Upper lobe of right lung (tissue), 1 donor: Measurements from ENCODE around the gene EPOP. TPM values are rescaled to one million over a fixed set of nuclear protein-coding genes. Genes with fewer than 3 reads are reported as not detected.

ENCODE experiments used
- ATAC-seq: fragments of 200-7000 bp; cut with Tn5 transposase; one replicate; pipeline ENCODE4 v1.9.1; 2020; ENCODE audit warnings: mild to moderate bottlenecking, moderate library complexity
- DNase-seq: peaks from one replicate; pipeline ENCODE4 v3.0.0-alpha.2; 2020
- H3K27ac ChIP-seq: fragments of 200-600 bp; one replicate; pipeline ENCODE4 v1.8.0; 2022
- H3K27me3 ChIP-seq: fragments of 200-600 bp; one replicate; pipeline ENCODE4 v1.8.0; 2022; ENCODE audit warnings: mild to moderate bottlenecking
- H3K36me3 ChIP-seq: fragments of 200-600 bp; one replicate; pipeline ENCODE4 v1.8.0; 2022
- H3K4me1 ChIP-seq: fragments of 200-600 bp; one replicate; pipeline ENCODE4 v1.8.0; 2022
- H3K4me3 ChIP-seq: fragments of 200-600 bp; one replicate; pipeline ENCODE4 v1.8.0; 2022; ENCODE audit warnings: mild to moderate bottlenecking
- H3K9me3 ChIP-seq: fragments of 200-600 bp; one replicate; pipeline ENCODE4 v1.8.0; 2022
- intact Hi-C: fragments of 100-400 bp; cut with DNase I; formaldehyde crosslinking; loops from one replicate; pipeline ENCODE4 v1.11.0; 2022
- total RNA-seq: library from RNA; stranded (reverse); fragmentation: NEBNext Ultra II Directional; extraction: Animal tissue kit (Norgen Biotek cat#: 25700); gene quantifications from one replicate; pipeline ENCODE4 v1.2.1, GENCODE V29; 2021
- TF ChIP-seq, protein P1 (sequence below): fragments of 200-600 bp; IDR thresholded peaks from one replicate; pipeline ENCODE4 v1.8.0; 2022; ENCODE audit warnings: antibody characterized with exemption
- donor health status: DM: no; HTN: yes; CAD: no; lungs with severe emphysema.

The EPOP gene
- total RNA-seq, 1 donor from 2014 or later = 2.1 TPM

DNA sequence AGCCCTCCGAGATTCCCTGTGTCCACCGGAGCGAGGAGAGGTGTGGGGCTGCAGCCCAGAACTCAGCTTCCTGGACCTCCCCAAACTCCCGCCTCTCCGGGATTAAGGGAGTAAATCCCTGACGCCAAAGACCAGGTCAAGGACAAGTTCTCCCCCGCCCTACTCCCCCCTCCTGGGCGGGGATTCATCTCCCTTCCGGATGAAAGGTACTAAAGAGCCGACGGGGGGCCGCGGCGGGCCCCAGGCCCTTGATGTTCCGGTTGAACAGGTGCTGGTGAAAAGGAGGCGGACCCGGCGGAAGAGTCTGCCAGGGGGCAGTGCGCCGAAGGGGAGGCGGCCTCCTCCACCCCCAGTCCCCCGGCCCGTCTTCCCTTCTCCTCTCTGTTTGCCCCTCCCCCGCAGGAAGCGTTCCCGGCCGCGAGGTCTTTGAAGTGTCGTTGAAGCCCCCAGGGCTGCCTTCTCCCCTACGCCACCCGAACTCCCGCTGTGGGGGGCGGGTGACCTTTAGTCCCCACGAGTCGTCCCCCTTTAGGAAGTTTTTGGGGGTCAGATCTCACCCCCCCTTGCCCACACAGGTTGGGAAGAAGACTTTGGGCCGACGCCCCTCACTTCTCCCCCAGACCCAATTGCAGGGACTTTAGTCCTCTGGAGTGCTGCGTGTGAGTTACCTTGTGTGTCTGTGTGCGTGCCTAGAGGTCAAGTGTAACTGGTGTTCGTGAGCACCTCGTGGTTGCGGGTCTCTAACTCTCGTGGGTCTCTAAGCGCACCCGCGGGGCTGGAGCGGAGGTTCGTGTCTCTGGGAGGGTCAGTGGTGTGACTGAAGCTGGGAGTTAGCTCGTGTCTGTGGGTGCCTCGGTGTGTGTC, 29.2 kb upstream of the EPOP start:
- H3K4me3 ChIP-seq = peak overlapping the region; percentile 97
- DNase-seq (peak; percentile 96), ATAC-seq (peak; percentile 63)
- intact Hi-C loops = no loop called here
- no peaks in the 10 kb centered on the region for H3K9me3 ChIP-seq
- H3K36me3 ChIP-seq = peaks cover 4% of the 10 kb centered on the region
- no peaks in the 10 kb centered on the region for H3K27me3 ChIP-seq
- TF ChIP-seq, protein P1, sequence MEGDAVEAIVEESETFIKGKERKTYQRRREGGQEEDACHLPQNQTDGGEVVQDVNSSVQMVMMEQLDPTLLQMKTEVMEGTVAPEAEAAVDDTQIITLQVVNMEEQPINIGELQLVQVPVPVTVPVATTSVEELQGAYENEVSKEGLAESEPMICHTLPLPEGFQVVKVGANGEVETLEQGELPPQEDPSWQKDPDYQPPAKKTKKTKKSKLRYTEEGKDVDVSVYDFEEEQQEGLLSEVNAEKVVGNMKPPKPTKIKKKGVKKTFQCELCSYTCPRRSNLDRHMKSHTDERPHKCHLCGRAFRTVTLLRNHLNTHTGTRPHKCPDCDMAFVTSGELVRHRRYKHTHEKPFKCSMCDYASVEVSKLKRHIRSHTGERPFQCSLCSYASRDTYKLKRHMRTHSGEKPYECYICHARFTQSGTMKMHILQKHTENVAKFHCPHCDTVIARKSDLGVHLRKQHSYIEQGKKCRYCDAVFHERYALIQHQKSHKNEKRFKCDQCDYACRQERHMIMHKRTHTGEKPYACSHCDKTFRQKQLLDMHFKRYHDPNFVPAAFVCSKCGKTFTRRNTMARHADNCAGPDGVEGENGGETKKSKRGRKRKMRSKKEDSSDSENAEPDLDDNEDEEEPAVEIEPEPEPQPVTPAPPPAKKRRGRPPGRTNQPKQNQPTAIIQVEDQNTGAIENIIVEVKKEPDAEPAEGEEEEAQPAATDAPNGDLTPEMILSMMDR = no peak
- H3K27ac ChIP-seq = peak overlapping the region; percentile 98
- peaks cover 39% of the 10 kb centered on the region for H3K4me1 ChIP-seq

DNA sequence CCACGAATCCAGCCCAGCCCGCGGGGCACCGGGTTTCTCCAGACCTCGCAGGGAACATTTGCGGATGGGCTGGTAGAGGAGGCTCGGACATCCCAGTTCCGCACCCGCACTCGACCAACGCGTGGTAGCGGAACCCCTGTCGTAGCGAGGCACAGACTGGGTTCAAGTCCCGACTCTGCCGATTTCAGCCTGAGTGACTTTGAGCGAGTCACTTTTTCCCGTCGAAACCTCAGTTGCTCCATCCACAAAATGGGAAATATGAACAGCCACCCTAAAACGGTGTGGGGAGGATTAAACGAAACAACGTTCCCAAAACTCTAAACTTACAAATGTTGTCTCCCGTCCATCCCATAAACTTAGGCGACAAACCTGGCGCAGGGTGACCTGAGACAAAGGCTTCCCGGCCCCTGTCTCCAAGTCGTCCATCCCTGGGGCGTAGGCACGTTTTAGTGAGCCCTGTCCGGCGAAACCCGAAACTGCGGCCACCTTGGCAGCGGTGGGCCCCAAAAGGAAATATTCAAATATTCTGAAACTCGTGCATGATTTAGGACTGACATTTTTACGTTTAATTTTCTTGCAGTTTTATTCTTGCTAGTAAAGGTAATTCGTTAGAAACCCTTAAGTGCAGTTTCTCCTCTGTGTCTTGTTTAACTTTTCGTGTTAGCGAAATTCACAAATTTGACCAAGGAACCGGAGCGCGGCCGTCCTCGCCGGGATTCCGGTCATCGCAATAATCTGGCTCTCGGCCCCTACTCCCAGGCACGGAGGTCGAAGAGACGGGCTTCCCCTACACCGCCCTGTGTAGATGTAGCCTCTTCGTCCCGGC, 28.4 kb upstream of the EPOP start:
- Histone ChIP-seq H3K9me3 (no peaks in the 10 kb centered on the region), H3K27me3 (no peaks in the 10 kb centered on the region), H3K36me3 (no peaks in the 10 kb centered on the region), H3K4me1 (peaks cover 39% of the 10 kb centered on the region), H3K27ac (peak overlapping the region; percentile 98), H3K4me3 (peak overlapping the region; percentile 97)
- intact Hi-C loops = no loop called here
- TF ChIP-seq, protein P1 = no peak
- ATAC-seq = no peak
- peak; percentile 71 for DNase-seq

DNA sequence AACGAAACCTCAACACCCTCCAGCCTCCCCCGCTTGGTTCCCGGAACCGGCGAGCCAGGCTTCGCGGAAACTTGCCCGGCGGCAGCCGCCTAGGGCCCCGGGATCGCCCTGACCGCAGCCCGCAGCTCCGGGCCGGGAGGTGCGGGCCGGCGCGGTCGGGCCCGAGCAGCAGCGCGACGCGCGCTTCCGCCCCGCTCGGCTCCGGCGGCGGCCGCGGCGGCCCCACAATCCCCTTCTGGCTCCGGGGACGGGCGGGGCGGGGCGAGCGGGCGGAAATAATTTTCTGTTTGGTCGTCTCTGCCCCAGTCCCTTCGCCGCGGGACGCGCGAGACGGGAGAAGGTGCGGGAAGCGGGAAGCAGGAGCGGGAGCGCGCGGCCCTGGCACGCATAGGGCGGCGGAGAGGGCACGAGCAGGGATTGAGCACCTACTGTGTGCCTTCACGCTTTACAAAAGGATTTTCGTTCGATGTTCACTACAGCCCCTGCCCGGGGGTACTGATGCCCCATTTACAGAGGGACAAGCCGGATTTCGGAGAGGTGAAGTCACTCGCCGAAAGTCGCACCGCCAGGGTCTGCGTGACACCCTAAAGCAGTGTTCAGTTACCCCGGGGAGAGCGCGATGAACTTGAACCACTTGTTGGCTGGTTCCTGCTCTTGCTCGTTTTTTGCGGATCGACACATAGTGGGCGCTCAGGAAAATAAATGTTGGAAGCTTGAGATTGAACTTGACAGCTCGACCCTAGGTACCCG, 27.6 kb upstream of the EPOP start:
- ATAC-seq (peak; percentile 73), DNase-seq (peak; percentile 95)
- intact Hi-C loops = no loop called here
- Histone ChIP-seq H3K4me3 (peak overlapping the region; percentile 97), H3K36me3 (no peaks in the 10 kb centered on the region), H3K27ac (peak overlapping the region; percentile 98), H3K4me1 (peaks cover 33% of the 10 kb centered on the region), H3K9me3 (no peaks in the 10 kb centered on the region), H3K27me3 (no peaks in the 10 kb centered on the region)
- TF ChIP-seq, protein P1 = no peak

- Histone ChIP-seq H3K4me3 (peak overlapping the region; percentile 97), H3K4me1 (peaks cover 26% of the 10 kb centered on the region), H3K27me3 (no peaks in the 10 kb centered on the region), H3K27ac (peak overlapping the region; percentile 98), H3K9me3 (no peaks in the 10 kb centered on the region), H3K36me3 (no peaks in the 10 kb centered on the region)
- TF ChIP-seq, protein P1 = no peak
- intact Hi-C loops = no loop called here
- ATAC-seq (peak; percentile 18), DNase-seq (no peak)
Measured at GRCh38 chr17:38701504-38702165, 26.9 kb upstream of the EPOP start.

DNA sequence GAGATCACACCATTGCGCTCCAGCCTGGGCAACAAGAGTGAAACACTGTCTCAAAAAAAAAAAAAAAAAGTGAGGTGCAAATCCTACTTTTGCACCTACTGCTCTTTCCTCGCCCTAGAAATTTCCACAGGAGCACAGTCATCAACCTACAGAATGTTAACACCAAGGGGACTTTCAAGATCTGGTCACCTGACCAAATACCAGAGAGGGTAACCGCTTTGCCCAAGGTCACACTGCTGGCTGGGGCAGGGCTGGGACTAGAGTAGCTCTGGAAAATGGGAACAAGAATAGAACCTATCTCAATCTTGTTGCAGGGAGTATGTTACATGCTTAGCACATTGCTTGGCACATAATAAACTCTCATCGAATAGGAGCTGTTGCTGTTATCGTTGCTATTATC, 24.0 kb upstream of the EPOP start:
- TF ChIP-seq, protein P1 = no peak
- Histone ChIP-seq H3K27ac (no peak overlapping the region), H3K27me3 (no peaks in the 10 kb centered on the region), H3K9me3 (no peaks in the 10 kb centered on the region), H3K36me3 (no peaks in the 10 kb centered on the region), H3K4me3 (no peak overlapping the region), H3K4me1 (peaks cover 35% of the 10 kb centered on the region)
- intact Hi-C loops = no loop called here
- ATAC-seq (no peak), DNase-seq (no peak)
